GM20000 (cell line): ENCODE results near the gene PRKCB.

ENCODE experiments used
- DNase-seq: peaks from one replicate; pipeline ENCODE4 v3.0.0; 2012; ENCODE audit warnings: low spot score
- TF ChIP-seq, protein P1 (sequence below): IDR thresholded peaks from 2 replicates; pipeline ENCODE4 v1.5.1; 2012; ENCODE audit warnings: mild to moderate bottlenecking, control low read depth; ENCODE audit errors: extremely low read depth, missing control alignments

PRKCB gene

DNA sequence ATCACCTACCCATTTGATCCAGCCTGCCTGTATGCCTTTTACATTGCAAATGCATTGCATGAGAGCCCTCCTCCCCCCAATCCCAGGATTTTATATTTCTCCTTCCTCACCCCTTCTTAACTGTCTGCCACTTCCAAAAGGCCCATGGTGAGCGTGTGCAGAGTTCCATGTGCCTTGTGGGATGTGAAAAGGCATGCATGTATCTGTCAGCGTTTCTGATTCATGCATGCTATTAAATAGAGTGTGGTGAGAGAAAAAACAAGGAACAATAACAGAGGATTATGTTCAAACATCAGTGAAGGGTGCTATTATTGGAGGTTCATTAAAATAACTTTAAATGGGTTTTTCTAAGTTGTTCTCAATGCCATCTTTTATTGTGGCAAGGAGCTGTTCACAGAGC lies 359.4 kb downstream of the PRKCB start:
- TF ChIP-seq, protein P1, sequence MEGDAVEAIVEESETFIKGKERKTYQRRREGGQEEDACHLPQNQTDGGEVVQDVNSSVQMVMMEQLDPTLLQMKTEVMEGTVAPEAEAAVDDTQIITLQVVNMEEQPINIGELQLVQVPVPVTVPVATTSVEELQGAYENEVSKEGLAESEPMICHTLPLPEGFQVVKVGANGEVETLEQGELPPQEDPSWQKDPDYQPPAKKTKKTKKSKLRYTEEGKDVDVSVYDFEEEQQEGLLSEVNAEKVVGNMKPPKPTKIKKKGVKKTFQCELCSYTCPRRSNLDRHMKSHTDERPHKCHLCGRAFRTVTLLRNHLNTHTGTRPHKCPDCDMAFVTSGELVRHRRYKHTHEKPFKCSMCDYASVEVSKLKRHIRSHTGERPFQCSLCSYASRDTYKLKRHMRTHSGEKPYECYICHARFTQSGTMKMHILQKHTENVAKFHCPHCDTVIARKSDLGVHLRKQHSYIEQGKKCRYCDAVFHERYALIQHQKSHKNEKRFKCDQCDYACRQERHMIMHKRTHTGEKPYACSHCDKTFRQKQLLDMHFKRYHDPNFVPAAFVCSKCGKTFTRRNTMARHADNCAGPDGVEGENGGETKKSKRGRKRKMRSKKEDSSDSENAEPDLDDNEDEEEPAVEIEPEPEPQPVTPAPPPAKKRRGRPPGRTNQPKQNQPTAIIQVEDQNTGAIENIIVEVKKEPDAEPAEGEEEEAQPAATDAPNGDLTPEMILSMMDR = no peak
- no peak for DNase-seq

DNA sequence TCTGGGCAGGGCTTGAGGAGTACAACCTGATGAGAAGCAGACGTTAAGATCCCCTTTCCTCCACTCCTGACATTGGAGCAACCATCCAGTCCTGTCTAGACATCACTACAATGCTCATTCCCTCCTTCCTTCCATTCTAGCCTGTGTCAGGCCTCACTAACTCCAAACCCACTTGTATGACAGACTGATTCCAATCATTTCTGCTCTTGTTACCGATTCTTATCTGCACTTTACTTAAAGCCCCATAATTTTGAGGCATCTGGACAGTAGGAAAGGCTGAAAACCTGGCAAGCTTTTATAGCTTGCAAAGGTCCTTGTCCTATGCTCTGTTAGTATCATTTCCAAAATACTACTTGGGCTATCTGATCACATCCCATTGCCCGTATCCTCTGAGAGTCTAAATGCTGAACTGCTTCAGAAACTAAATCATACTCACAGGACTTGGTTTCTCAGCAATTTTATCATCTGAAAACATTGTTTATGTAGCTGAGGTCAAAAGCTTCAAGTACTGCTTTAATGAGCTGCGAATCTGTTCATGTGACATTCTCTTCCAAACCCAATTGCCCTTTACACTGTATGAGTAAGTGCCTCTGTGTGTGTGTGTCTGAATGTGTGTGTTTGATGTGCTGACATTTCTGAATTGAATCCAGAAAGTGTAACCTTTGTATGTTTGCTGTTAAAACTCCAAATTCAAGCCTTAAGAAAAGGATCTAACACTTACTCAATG lies 363.2 kb downstream of the PRKCB start:
- TF ChIP-seq, protein P1 = no peak
- no peak for DNase-seq

DNA sequence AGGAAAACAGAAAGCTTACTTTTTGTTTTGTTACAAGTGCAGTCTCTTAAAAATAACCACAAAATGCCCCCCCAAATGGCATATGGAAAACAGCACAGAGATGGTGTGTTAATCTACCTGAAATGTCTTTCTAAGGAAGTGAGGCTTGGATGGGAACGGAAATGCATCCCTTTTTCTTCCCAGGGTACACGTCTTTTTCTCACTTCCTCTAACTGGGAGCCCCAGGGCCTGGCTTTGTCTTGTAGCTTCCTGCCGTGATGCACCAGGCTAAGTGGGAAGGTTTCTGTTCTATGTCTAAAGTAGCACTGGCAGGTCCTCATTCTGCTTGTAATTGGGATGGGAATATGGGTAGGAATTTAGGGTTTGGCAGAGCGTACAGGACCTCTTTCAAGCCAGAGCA lies 367.9 kb downstream of the PRKCB start:
- no peak for DNase-seq
- TF ChIP-seq, protein P1 = no peak

DNA sequence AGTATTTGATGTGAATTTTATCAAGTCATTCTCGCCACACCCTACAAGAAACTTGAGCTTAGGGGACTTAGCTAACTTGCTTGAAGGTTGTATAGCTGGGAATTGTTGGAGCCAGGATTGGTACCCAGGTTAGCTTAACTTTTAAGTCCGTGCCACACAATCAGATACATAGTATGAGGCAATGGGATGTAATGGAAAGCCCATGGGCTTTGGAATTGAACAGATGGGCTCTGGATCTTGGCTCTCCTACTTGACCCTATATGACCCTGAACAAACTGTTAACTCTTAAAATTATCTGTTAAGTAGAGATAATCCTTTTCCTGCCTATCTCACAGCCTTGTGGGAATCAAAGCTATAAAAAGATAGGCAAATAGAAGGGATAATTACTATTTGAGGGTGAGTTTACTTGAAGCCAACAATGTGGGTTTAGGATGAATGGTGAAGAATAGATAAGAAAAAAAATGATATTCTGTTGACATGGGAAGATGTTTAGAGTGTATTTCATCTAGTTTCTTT lies 368.4 kb downstream of the PRKCB start:
- DNase-seq = no peak

DNA sequence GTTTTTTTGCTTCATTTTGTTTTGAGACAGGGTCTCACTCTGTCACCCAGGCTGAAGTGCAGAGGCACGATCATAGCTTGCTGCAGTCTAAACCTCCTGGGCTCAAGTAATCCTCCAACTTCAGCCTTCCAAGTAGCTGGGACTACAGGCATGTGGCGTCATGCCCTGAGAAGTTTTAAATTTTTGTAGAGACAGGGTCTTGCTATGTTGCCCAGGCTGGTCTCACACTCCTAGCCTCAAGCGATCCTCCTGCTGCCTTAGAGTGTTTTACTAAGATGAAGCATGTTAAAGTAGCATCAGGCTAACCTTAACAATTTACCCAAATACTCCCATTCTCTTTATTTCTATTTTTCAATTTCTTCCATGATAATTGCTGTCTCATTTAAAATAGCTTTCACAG lies 371.1 kb downstream of the PRKCB start:
- TF ChIP-seq, protein P1 = no peak
- DNase-seq = no peak

More for the DNA sequence above, 368.4 kb downstream of the PRKCB start:
- TF ChIP-seq, protein P1 = no peak

DNA sequence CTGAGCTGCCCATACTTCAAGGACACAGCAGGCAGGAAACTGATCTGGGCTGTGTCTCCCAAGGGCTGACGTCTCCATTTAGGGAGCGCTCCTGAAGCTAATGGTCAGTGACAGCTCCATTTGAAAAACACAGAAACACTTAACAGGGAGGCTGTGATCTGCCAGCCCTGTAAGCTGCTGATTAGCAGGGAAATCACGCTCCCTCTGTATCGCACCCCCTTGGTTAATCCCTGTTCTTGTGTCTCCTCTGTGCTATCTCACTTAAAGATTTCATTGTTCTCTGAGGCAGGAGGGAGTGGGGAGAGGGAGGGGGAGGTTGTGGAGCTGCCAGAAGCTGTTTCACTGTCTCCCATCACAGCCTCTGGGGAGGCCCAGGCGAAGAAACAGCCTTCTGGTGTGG lies 372.9 kb downstream of the PRKCB start:
- no peak for DNase-seq
- TF ChIP-seq, protein P1 = no peak

DNA sequence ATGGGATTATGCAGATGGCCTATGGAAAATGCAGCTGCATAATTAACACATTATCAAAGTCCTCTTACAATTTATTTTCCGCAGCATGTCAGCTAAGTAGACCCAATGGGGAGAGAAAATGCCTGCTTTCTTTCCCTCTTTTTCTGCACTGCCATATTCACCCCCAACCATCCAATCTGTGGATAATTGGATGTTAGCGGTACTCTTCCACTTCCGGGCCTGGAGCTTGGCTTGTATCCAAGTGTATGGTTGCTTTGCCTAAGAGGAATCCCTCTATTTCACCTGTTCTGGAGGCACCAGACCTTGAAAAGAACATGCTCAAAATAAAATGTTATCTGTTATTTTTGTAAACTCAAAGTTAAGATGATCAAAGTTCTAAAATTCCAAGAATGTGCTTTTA lies 379.2 kb downstream of the PRKCB start:
- no peak for DNase-seq
- TF ChIP-seq, protein P1 = no peak
